HCT116 (cell line): ENCODE results near the gene UCK1. TPM values are rescaled to one million over a fixed set of nuclear protein-coding genes. Genes with fewer than 3 reads are reported as not detected.

Source experiments
- ATAC-seq: fragments of 200-7000 bp; cut with Tn5 transposase; 2 replicates; pipeline ENCODE4 v1.9.1; 2020; ENCODE audit warnings: mild to moderate bottlenecking, moderate library complexity
- BruUV-seq: library from RNA; stranded (reverse); fragments of 400-500 nt; replicated peaks from 2 replicates; lab custom pipeline; 2021; lab: Mats Ljungman, UMichigan
- CTCF ChIA-PET: fragments of 300-600 bp; sonication (Branson Sonifier 250); formaldehyde crosslinking; loops from one replicate; lab custom pipeline; 2021; ENCODE audit warnings: antibody characterized with exemption; lab: Charles Lee
- POLR2A ChIA-PET: fragments of 300-600, 350-600 bp; sonication (Branson Sonifier 250); formaldehyde crosslinking; loops from one replicate; lab custom pipeline; 2021; ENCODE audit warnings: antibody characterized with exemption; lab: Charles Lee
- RAD21 ChIA-PET, 2 experiments: fragments of 300-600 bp; sonication (Branson Sonifier 250); formaldehyde crosslinking; loops; one replicate each; lab custom pipeline; 2023; ENCODE audit warnings: low total read pairs in 2 of 2; ENCODE audit not compliant: uncharacterized antibody in 2 of 2, unreplicated experiment in 2 of 2, low non-redundant PET in 1 of 2; lab: Charles Lee
- DNase-seq: peaks from one replicate; pipeline ENCODE4 v3.0.0-alpha.2; 2010; ENCODE audit warnings: low read depth, low spot score
- H2AFZ ChIP-seq: fragments of 200-600 bp; shearing (Covaris generic), sonication (generic); 2 replicates; pipeline ENCODE4 v1.6.1; 2017; ENCODE audit warnings: low read depth, mixed run types, mixed read lengths, antibody characterized with exemption, low read length; ENCODE audit not compliant: poor library complexity, severe bottlenecking
- H3K27ac ChIP-seq: 2 replicates; pipeline ENCODE4 v1.5.1; 2012; ENCODE audit warnings: low read depth, low read length
- H3K27me3 ChIP-seq: fragments of 200-600 bp; sonication (generic); 2 replicates; pipeline ENCODE4 v1.6.1; 2016; ENCODE audit warnings: mixed run types, low read length, mixed read lengths; ENCODE audit not compliant: insufficient read depth
- H3K36me3 ChIP-seq, 2 experiments: fragments of 200-500 bp in 1 of 2; fragments of 200-600 bp in 1 of 2; sonication (Bioruptor generic) in 1 of 2; sonication (generic) in 1 of 2; 2 replicates each; pipeline versions ENCODE4 v1.5.1 to v1.6.1; 2014 to 2016; ENCODE audit warnings: low read length in 2 of 2, inconsistent platforms in 1 of 2, mixed read lengths in 1 of 2, mixed run types in 1 of 2; ENCODE audit not compliant: insufficient read depth in 2 of 2, control insufficient read depth in 1 of 2
- H3K4me1 ChIP-seq, 2 experiments: fragments of 200-600 bp in 1 of 2; sonication (generic) in 1 of 2; 2 replicates each; pipeline versions ENCODE4 v1.5.1 to v1.6.1; 2012 to 2017; ENCODE audit warnings: low read length in 2 of 2, inconsistent platforms in 1 of 2, mild to moderate bottlenecking in 1 of 2, mixed read lengths in 1 of 2, mixed run types in 1 of 2, moderate library complexity in 1 of 2; ENCODE audit not compliant: insufficient read depth in 2 of 2, control insufficient read depth in 1 of 2
- H3K4me2 ChIP-seq: fragments of 200-600 bp; sonication (generic); 2 replicates; pipeline ENCODE4 v1.6.1; 2017; ENCODE audit warnings: mixed run types, low read length, mixed read lengths
- H3K4me3 ChIP-seq, 2 experiments: fragments of 200-600 bp in 1 of 2; sonication (generic) in 1 of 2; replicated peaks in 1 of 2; 2 replicates each; pipeline ENCODE4 v1.5.1; 2011 to 2016; ENCODE audit warnings: low read length in 2 of 2, control low read depth in 1 of 2, low read depth in 1 of 2, mild to moderate bottlenecking in 1 of 2, mixed read lengths in 1 of 2, mixed run types in 1 of 2
- H3K79me2 ChIP-seq: fragments of 200-600 bp; sonication (generic); 2 replicates; pipeline ENCODE4 v1.6.1; 2017; ENCODE audit warnings: mild to moderate bottlenecking, mixed run types, low read length, moderate library complexity, mixed read lengths; ENCODE audit not compliant: insufficient read depth
- H3K9ac ChIP-seq: fragments of 200-600 bp; sonication (generic); 2 replicates; pipeline ENCODE4 v1.6.1; 2016; ENCODE audit warnings: low read length, mixed read lengths
- H3K9me2 ChIP-seq: fragments of 200-600 bp; sonication (generic), shearing (Covaris generic); 2 replicates; pipeline ENCODE4 v1.6.1; 2017; ENCODE audit warnings: mixed run types, mild to moderate bottlenecking, moderate library complexity; ENCODE audit not compliant: insufficient read depth
- H3K9me3 ChIP-seq, 2 experiments: fragments of 200-500 bp in 1 of 2; fragments of 200-600 bp in 1 of 2; sonication (Bioruptor generic) in 1 of 2; sonication (generic) in 1 of 2; 2 replicates each; pipeline ENCODE4 v1.6.1; 2014 to 2017; ENCODE audit warnings: low read length in 2 of 2, mixed read lengths in 2 of 2, inconsistent platforms in 1 of 2, low read depth in 1 of 2, mild to moderate bottlenecking in 1 of 2, mixed run types in 1 of 2, moderate library complexity in 1 of 2; ENCODE audit not compliant: control insufficient read depth in 1 of 2, insufficient read depth in 1 of 2
- H4K20me1 ChIP-seq: fragments of 200-600 bp; sonication (generic), shearing (Covaris generic); 2 replicates; pipeline ENCODE4 v1.6.1; 2017; ENCODE audit warnings: mixed run types, mild to moderate bottlenecking, moderate library complexity; ENCODE audit not compliant: insufficient read depth
- ATF3 ChIP-seq: IDR thresholded peaks from 2 replicates; pipeline ENCODE4 v1.6.1; 2012
- CBX3 ChIP-seq: IDR thresholded peaks from 2 replicates; pipeline ENCODE4 v1.6.1; 2012; ENCODE audit warnings: low read depth
- CEBPB ChIP-seq: IDR thresholded peaks from 2 replicates; pipeline ENCODE4 v1.6.1; 2012; ENCODE audit warnings: low read depth
- EGR1 ChIP-seq: IDR thresholded peaks from 2 replicates; pipeline ENCODE4 v1.6.1; 2012; ENCODE audit warnings: low read depth
- EZH2 ChIP-seq: fragments of 200-600 bp; sonication (generic); IDR thresholded peaks from 2 replicates; pipeline ENCODE4 v1.6.1; 2017; ENCODE audit warnings: antibody characterized with exemption, mixed run types
- EZH2phosphoT487 ChIP-seq: fragments of 200-600 bp; IDR thresholded peaks from 2 replicates; pipeline ENCODE4 v1.6.1; 2018; ENCODE audit warnings: antibody characterized with exemption, borderline replicate concordance
- FOSL1 ChIP-seq: IDR thresholded peaks from 2 replicates; pipeline ENCODE4 v1.6.1; 2012; ENCODE audit warnings: low read depth
- POLR2A ChIP-seq: IDR thresholded peaks from 2 replicates; pipeline ENCODE4 v1.7.0; 2011; ENCODE audit warnings: borderline replicate concordance; ENCODE audit not compliant: insufficient read depth, insufficient read length; ENCODE audit errors: extremely low read depth
- POLR2AphosphoS5 ChIP-seq: IDR thresholded peaks from 2 replicates; pipeline ENCODE4 v1.6.1; 2011; ENCODE audit warnings: mild to moderate bottlenecking, low read depth, low read length, moderate library complexity
- RAD21 ChIP-seq: IDR thresholded peaks from 2 replicates; pipeline ENCODE4 v1.6.1; 2012; ENCODE audit warnings: low read depth, mild to moderate bottlenecking
- REST ChIP-seq: IDR thresholded peaks from 2 replicates; pipeline ENCODE4 v1.6.1; 2012; ENCODE audit warnings: low read depth
- SIN3A ChIP-seq: IDR thresholded peaks from 2 replicates; pipeline ENCODE4 v1.6.1; 2012; ENCODE audit warnings: low read depth
- SP1 ChIP-seq: IDR thresholded peaks from 2 replicates; pipeline ENCODE4 v1.6.1; 2012; ENCODE audit warnings: low read depth
- SRF ChIP-seq: IDR thresholded peaks from 2 replicates; pipeline ENCODE4 v1.6.1; 2012; ENCODE audit warnings: low read depth
- TCF7L2 ChIP-seq: IDR thresholded peaks from 2 replicates; pipeline ENCODE4 v1.7.0; 2011; ENCODE audit warnings: borderline replicate concordance, inconsistent platforms; ENCODE audit not compliant: insufficient read depth, insufficient read length; ENCODE audit errors: extremely low read depth
- YY1 ChIP-seq: IDR thresholded peaks from 2 replicates; pipeline ENCODE4 v1.6.1; 2011; ENCODE audit warnings: low read length, low read depth, moderate library complexity, mild to moderate bottlenecking; ENCODE audit not compliant: insufficient replicate concordance; ENCODE audit errors: extremely low read depth
- ZFX ChIP-seq: fragments of 450-650 bp; IDR thresholded peaks from 2 replicates; pipeline ENCODE4 v1.6.1; 2017
- ZNF274 ChIP-seq: fragments of 200-500 bp; sonication (Bioruptor generic); IDR thresholded peaks from 2 replicates; pipeline ENCODE4 v1.6.1; 2014; ENCODE audit warnings: mild to moderate bottlenecking, low read depth, low read length, inconsistent platforms
- intact Hi-C: fragments of 100-400 bp; cut with micrococcal nuclease; formaldehyde crosslinking; loops from 2 replicates; pipeline ENCODE4 v1.10.0; 2022
- total RNA-seq: library from RNA; stranded (reverse); gene quantifications from one replicate; pipeline ENCODE4 v1.2.1, GENCODE V29; 2021; ENCODE audit not compliant: unreplicated experiment
- TF ChIP-seq, protein P1 (sequence below): IDR thresholded peaks from 2 replicates; pipeline ENCODE4 v1.6.1; 2011; ENCODE audit warnings: mild to moderate bottlenecking, low read length, moderate library complexity; ENCODE audit not compliant: insufficient replicate concordance; ENCODE audit errors: extremely low read depth
- TF ChIP-seq, protein P2 (sequence below): IDR thresholded peaks from 2 replicates; pipeline ENCODE4 v1.6.1; 2012

UCK1 gene
- total RNA-seq, 1 experiment from 2014 or later = 17.5 TPM

DNA sequence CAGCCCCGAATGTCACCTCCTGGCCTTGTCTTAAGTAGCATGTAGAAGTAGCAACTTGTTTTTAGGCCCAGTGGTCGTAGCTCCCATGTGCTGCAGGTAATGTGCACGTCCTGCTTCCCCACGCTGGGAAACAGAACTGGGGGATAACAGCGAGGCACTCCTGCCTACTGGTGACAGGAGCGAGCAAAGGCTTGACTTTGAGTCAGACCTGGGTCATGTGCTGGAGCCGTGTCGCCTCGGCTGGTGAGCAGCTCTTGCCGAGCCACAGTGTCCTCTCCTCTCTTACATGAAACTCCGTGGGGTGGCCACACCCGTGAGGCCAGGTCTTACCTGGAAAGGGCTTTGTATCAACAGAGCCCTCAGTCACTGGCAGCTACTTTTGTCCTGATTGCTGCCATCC, 45.9 kb downstream of the UCK1 start:
- Histone ChIP-seq H3K4me1 (no peaks in the 10 kb centered on the region), H3K27me3 (no peaks in the 10 kb centered on the region), H2AFZ (no peak overlapping the region), H3K9me3 (no peaks in the 10 kb centered on the region), H3K4me2 (no peak overlapping the region), H3K9me2 (no peaks in the 10 kb centered on the region), H3K36me3 (peaks cover 66 to 85% of the 10 kb centered on the region in 2 experiments), H3K79me2 (peaks cover 18% of the 10 kb centered on the region; the same call in 1 of the 2 replicates), H3K9ac (no peak overlapping the region), H4K20me1 (peaks cover 1% of the 10 kb centered on the region; the same call in 1 of the 2 replicates), H3K4me3 (no peak overlapping the region), H3K27ac (no peak overlapping the region)
- BruUV-seq = no TSS peak
- ATAC-seq (no peak), DNase-seq (no peak)
- intact Hi-C loops = no loop called here
- no peak for TF ChIP-seq YY1
- TF ChIP-seq, protein P1, sequence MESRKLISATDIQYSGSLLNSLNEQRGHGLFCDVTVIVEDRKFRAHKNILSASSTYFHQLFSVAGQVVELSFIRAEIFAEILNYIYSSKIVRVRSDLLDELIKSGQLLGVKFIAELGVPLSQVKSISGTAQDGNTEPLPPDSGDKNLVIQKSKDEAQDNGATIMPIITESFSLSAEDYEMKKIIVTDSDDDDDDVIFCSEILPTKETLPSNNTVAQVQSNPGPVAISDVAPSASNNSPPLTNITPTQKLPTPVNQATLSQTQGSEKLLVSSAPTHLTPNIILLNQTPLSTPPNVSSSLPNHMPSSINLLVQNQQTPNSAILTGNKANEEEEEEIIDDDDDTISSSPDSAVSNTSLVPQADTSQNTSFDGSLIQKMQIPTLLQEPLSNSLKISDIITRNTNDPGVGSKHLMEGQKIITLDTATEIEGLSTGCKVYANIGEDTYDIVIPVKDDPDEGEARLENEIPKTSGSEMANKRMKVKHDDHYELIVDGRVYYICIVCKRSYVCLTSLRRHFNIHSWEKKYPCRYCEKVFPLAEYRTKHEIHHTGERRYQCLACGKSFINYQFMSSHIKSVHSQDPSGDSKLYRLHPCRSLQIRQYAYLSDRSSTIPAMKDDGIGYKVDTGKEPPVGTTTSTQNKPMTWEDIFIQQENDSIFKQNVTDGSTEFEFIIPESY = no peak
- no peak for TF ChIP-seq CBX3
- TF ChIP-seq EZH2phosphoT487 = no peak
- TF ChIP-seq SRF = no peak
- TF ChIP-seq ATF3 = no peak
- TF ChIP-seq EGR1 = no peak
- TF ChIP-seq POLR2AphosphoS5 = no peak
- TF ChIP-seq, protein P2, sequence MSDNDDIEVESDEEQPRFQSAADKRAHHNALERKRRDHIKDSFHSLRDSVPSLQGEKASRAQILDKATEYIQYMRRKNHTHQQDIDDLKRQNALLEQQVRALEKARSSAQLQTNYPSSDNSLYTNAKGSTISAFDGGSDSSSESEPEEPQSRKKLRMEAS = no peak
- no peak for TF ChIP-seq CEBPB
- TF ChIP-seq FOSL1 = no peak
- TF ChIP-seq POLR2A = no peak
- TF ChIP-seq EZH2 = no peak
- no peak for TF ChIP-seq SIN3A
- no peak for TF ChIP-seq ZFX
- no peak for TF ChIP-seq RAD21
- TF ChIP-seq TCF7L2 = no peak
- no peak for TF ChIP-seq ZNF274
- TF ChIP-seq REST = no peak
- no peak for TF ChIP-seq SP1
- ChIA-PET RAD21 (no interaction called here), POLR2A (no interaction called here), CTCF (no interaction called here)
